GM21528 (cell line): Measurements from ENCODE around the gene ALOX15.
"Not testable (repeated sequence)": the region's sequence is repeated elsewhere in the genome, so short reads cannot be mapped to it uniquely, and the experiment has no call there.

Experiments
- ATAC-seq: cut with Tn5 transposase; IDR thresholded peaks from one replicate; pipeline ENCODE4 v1.9.1; 2021; ENCODE audit warnings: mild to moderate bottlenecking, moderate library complexity; ENCODE audit not compliant: unreplicated experiment, low FRiP score

The ALOX15 gene

DNA sequence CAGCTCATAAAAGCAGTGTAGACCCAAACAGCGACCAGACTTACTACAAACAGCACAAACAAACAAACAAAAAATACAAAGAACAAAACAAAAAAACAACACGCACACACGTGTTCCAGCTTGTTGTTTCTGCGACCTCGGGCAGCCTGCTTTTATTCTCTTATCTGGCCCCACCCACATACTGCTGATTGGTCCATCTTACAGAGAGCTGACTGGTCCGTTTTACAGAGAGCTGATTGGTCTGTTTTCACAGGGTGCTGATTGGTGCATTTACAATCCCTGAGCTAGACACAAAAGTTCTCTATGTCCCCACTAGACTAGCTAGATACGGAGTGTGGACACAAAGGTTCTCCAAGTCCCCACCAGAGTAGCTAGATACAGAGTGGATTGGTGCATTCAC lies 14.5 kb upstream of the ALOX15 start:
- ATAC-seq: not testable (repeated sequence)

GRCh38 chr17:4652997-4653396 lies 11.5 kb upstream of the ALOX15 start:
- ATAC-seq: no peak

GRCh38 chr17:4648741-4649140 lies 7.3 kb upstream of the ALOX15 start:
- no peak for ATAC-seq

DNA sequence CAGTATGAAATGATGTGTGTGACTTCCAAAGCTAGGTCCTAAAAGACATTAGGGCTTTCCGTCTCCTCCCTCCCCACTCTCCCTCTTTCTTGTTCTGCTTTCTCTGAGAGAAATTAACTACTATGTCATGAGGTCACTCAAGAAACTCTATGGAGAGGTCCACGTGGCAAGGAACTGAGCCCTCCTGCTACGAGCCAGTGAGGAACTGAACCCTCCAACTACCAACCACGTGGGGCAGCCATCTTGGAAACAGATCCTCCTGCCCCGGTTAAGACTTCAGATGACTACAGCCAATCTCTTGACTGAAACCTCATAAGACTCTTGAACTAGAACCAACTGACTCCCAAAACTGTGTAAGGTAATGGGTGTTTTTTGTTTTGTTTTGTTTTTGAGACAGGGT lies 4.2 kb upstream of the ALOX15 start:
- ATAC-seq: no peak

- no peak for ATAC-seq
These were observed 2.2 kb upstream of the ALOX15 start for GRCh38 chr17:4643676-4644075.

GRCh38 chr17:4642286-4642685 lies 808 bp upstream of the ALOX15 start:
- no peak for ATAC-seq

GRCh38 chr17:4640569-4641188 lies 799 bp downstream of the ALOX15 start:
- ATAC-seq: not testable (repeated sequence)

DNA sequence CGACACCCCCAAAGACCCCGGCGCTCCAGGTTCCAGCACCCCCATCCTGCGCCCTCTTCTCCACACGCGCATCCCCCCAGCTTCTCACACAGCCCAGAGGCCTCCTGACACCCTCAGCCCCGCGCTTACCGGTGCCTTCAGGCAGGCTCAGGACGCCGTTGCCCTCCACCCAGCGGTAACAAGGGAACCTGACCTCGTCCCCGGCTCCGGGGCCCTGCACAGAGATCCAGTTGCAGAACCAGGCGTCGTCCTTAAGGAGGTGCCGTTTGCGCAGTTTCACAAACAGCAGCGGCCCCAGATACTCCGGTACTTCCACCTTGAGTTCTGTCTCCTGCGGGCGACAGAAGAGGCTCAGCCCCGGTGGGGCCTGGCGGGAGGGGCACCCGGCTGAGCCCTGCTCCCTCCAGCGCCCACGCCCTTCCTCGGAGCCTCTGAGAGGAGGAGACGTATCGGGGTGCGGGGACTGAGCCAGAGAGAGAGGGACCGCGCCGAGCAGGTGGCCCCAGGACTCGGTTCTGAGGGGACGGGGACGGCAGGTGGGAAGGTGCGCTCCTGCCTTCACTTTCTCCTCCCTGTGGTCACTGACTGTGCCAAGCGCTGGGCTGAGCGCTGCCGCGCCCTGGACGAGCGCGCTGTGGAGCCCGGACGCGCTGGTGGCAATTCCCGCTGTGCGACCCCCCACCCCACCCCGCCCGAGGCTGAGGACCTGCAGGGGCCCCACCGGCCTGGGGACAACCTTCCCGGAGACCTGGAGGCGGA lies 2.0 kb downstream of the ALOX15 start:
- ATAC-seq: not testable (repeated sequence)

GRCh38 chr17:4638766-4639165 lies 2.7 kb downstream of the ALOX15 start:
- ATAC-seq: not testable (repeated sequence)

DNA sequence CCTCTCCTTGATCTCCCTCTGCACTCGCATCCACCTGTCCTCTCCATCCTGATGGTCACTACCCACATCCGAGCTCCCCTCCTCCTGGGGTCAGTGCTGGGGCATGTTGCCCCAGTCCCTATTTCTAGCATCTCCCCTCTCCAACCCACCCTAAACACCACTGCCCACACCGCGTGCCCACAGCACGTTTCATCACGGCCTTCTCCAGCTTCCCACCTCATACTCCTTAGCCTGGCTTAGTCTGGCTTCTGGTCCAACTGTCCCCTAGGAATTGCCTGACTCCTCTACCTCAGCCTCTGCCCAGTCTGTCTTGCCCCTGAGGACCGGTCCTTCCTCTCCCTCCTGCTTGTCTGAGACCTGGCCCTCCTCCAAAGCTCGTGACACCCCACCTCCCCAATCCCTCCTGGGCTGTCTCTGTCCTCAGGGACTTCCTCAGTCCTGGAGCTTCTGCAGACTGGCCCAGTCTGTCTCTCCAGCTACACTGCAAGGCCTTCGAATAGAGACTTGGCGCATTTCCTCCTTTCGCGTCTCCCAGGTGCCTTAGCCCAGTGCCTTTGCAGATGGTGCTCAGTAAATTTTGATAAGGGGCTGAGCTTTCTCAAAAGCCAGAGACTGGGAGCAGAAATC lies 4.9 kb downstream of the ALOX15 start:
- ATAC-seq: no peak

DNA sequence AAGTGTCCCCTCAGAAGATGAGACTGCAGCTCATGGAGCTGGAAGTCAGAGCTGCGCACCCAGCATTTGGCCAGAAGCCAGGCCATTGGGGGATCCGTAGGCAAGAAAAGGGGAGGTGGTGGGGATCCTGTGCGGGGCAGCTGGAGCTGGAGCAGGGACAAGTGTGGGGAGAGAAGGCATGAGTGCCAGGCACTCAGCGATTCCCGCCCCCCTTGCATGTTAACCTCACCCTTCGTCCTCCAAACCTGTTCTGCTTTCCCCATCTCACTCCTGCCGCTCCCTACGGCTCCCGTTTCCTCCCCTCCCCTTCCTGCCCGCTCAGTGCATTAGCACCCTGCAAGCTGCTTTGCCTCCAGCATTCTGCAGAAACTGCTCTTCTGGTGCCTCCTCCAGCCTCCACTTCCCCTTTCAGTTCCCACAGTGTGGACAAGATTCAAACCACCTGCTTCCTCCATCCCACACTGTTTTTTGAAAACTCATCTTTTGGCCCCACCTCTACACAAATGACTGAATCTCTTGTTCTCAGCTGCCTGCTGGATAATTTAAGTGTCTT lies 5.6 kb downstream of the ALOX15 start:
- ATAC-seq: no peak

GRCh38 chr17:4634976-4635375 lies 6.5 kb downstream of the ALOX15 start:
- ATAC-seq: no peak

DNA sequence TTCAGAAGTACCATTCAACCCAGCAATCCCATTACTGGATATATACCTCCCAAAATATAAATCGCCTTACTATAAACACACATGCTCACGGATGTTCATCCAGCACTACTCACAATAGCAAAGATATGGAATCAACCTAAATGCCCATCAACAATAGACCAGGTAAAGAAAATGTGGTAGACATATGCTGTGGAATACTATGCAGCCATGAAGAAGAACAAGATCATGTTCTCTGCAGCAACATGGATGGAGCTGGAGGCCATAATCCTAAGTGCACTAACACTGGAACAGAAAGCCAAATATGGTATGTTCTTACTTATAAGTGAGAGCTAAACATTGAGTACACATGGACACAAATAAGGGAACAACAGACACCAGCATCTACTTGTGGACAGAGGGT lies 7.8 kb downstream of the ALOX15 start:
- ATAC-seq: no peak

- no peak for ATAC-seq
These were observed 8.9 kb downstream of the ALOX15 start for GRCh38 chr17:4632581-4632920.

DNA sequence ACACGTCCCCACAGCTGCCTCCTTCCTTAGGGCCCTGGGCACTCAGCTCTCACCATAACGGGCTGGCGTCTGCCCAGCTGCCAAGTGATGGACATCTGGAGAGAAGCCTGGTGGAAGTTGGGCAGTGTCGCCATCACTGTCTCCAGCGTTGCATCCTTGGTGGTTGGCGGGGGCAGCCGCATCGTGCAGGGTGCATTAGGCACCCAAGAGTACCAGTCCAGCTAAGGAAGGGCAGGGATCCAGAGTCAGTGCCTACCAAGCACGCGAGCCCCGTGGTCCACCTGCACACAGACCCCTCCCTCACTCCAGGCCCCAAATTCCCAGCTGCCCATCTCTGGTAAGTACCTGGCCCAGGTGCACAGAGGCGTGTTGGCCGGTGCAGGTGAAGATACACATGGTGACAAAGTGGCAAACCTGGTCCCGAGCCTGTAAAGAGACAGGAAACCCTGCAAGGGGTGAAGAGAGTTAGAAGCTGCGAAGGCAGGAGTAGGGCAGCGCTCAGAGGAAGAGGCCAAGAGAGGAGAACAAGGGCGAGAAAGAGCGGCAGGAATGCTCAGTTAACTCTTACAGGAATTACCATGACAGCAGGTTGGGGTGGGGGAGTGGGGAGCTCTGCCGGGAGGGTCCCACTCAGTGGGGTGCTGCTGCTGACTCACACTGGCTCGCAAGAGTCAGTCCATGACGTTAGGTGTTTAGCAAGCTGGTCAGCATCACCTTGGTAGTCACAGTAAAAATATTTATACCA lies 9.5 kb downstream of the ALOX15 start:
- no peak for ATAC-seq

- no peak for ATAC-seq
These were observed 10.0 kb downstream of the ALOX15 start for GRCh38 chr17:4631431-4631830.

DNA sequence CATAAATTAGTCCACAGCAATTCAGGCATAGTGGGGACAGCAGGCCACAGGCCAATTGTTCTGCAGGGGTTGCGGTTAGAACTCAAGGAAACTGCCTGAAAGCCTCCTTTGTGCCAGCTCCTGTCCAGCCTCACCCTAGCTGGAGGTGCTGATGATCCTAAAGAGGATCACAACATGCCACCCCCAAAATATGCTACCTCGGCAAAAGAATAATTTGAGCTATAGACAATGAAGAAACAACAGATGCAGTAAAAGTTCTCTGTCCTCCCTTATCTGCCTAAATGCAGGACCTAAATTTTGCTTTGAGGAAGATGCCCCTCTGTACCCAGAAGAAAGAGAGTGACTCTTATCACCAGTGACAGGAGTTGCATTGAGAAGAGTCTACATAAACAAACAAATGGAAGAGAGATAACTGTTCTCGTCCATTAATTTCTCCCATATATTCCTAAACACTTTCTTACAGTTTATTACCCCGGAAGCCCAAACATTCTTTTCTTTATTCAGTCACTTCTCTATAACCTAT lies 14.7 kb downstream of the ALOX15 start:
- ATAC-seq: no peak

DNA sequence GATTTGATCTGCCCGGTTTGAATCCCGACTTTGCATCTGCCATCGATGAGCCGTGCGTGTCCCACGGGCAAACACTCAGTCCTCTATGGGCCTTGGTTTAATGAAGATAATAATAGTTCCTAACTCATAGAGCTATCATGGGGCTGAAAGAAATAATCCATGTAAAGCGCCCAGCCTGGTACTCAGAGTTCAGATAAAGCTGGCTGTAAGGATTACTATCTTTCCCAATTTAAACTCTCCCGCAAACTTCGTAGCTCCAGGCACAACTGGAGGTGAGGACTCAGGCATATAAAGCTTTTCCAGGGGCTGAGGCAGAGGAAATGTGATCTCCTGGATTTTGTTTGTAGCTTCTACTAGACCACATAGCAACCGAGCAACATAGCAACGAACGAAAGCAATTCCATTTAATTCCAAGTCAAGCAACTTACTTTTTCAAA lies 16.3 kb downstream of the ALOX15 start:
- ATAC-seq: no peak

DNA sequence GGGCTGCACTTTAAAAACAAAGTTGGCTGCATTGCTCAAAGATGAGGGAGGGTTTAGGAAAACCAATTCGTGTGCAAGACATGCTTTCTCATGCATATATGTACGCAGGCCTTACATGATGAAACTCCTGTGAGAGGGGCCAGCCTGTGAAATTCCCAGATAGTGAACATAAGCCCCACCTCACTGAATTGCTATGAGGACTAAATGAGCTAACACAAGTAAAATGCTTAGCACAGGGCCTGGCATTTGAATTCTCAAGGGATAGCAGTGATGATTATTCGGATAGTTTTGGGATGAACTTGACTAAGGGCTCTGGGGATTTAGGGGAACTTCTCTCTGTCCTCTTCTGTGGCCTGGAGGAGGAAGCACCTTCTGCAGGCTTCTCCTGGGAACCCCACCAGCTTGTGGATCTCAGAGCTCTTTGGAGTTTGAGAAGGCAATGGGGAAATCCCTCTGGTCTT lies 17.0 kb downstream of the ALOX15 start:
- not testable (repeated sequence) for ATAC-seq

DNA sequence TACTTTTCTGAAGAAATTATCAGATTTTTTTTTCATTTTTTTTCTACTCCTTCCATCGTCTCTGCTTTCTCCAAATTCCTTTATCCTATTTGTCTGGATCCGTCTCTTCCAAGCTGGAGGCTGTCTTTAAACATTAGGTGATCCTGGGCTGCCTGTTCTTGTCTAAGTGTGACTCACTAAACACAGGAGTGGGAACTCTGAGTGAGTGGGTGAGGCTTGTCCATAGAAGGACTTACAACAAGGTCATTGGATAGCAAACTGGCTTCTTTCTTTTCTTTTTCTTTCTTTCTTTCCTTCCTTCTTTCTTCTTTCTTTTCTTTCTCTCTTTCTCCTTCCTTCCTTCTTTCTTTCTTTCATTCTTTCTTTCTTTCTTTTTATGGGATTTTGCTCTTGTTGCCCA lies 18.2 kb downstream of the ALOX15 start:
- no peak for ATAC-seq

- no peak for ATAC-seq
These were observed 19.1 kb downstream of the ALOX15 start for GRCh38 chr17:4622375-4622774.
